DOHH2 (cell line): ENCODE results near the gene TTC28.

Experiments used
- H3F3A ChIP-seq: fragments of 200-600 bp; sonication (generic), shearing (Covaris generic); 2 replicates; pipeline ENCODE4 v1.6.0; 2016; ENCODE audit warnings: antibody characterized with exemption, mild to moderate bottlenecking; ENCODE audit not compliant: control insufficient read depth, insufficient read depth
- H3K27ac ChIP-seq: fragments of 200-600 bp; sonication (generic); 2 replicates; pipeline ENCODE4 v1.5.1; 2014; ENCODE audit warnings: low read depth, mild to moderate bottlenecking, low read length, moderate library complexity
- H3K27me3 ChIP-seq: fragments of 200-600 bp; sonication (generic); 2 replicates; pipeline ENCODE4 v1.6.1; 2014; ENCODE audit warnings: mild to moderate bottlenecking, low read length, mixed read lengths; ENCODE audit not compliant: control insufficient read depth
- H3K36me3 ChIP-seq: fragments of 200-600 bp; sonication (generic); 2 replicates; pipeline ENCODE4 v1.6.1; 2014; ENCODE audit warnings: mild to moderate bottlenecking, low read length, moderate library complexity, mixed read lengths; ENCODE audit not compliant: control insufficient read depth
- H3K4me1 ChIP-seq: fragments of 200-600 bp; sonication (generic); 2 replicates; pipeline ENCODE4 v1.6.1; 2014; ENCODE audit warnings: mild to moderate bottlenecking, low read length, mixed read lengths; ENCODE audit not compliant: control insufficient read depth
- H3K4me2 ChIP-seq: fragments of 200-600 bp; sonication (generic); 2 replicates; pipeline ENCODE4 v1.6.0; 2014; ENCODE audit warnings: mild to moderate bottlenecking, low read length, moderate library complexity
- H3K4me3 ChIP-seq: fragments of 200-600 bp; sonication (generic); 2 replicates; pipeline ENCODE4 v1.5.1; 2014; ENCODE audit warnings: mild to moderate bottlenecking, low read length, mixed read lengths
- H3K79me2 ChIP-seq: fragments of 200-600 bp; sonication (generic); 2 replicates; pipeline ENCODE4 v1.6.1; 2014; ENCODE audit warnings: mild to moderate bottlenecking, low read length, mixed read lengths; ENCODE audit not compliant: control insufficient read depth
- H3K9me2 ChIP-seq: fragments of 200-600 bp; sonication (generic); replicated peaks from 2 replicates; pipeline ENCODE4 v1.6.1; 2014; ENCODE audit warnings: mild to moderate bottlenecking, low read length, mixed read lengths; ENCODE audit not compliant: control insufficient read depth
- H3K9me3 ChIP-seq: fragments of 200-600 bp; sonication (generic); 2 replicates; pipeline ENCODE4 v1.6.1; 2014; ENCODE audit warnings: antibody characterized with exemption, low read length, mixed read lengths; ENCODE audit not compliant: control insufficient read depth, insufficient read depth
- H4K20me1 ChIP-seq: fragments of 200-600 bp; sonication (generic); 2 replicates; pipeline ENCODE4 v1.6.0; 2014; ENCODE audit warnings: low read depth, mild to moderate bottlenecking, antibody characterized with exemption, low read length, moderate library complexity; ENCODE audit not compliant: control insufficient read depth, insufficient read depth
- EZH2phosphoT487 ChIP-seq: fragments of 200-600 bp; sonication (generic); IDR thresholded peaks from 2 replicates; pipeline ENCODE4 v1.6.1; 2017; ENCODE audit warnings: borderline replicate concordance, mild to moderate bottlenecking, antibody characterized with exemption, low read length, moderate library complexity, mixed read lengths
- TF ChIP-seq, protein P1 (sequence below): fragments of 200-600 bp; sonication (generic); IDR thresholded peaks from one replicate; pipeline ENCODE4 v1.5.1; 2014; ENCODE audit warnings: antibody characterized with exemption, mild to moderate bottlenecking, low read depth, low read length; ENCODE audit not compliant: poor library complexity, severe bottlenecking

The TTC28 gene

DNA sequence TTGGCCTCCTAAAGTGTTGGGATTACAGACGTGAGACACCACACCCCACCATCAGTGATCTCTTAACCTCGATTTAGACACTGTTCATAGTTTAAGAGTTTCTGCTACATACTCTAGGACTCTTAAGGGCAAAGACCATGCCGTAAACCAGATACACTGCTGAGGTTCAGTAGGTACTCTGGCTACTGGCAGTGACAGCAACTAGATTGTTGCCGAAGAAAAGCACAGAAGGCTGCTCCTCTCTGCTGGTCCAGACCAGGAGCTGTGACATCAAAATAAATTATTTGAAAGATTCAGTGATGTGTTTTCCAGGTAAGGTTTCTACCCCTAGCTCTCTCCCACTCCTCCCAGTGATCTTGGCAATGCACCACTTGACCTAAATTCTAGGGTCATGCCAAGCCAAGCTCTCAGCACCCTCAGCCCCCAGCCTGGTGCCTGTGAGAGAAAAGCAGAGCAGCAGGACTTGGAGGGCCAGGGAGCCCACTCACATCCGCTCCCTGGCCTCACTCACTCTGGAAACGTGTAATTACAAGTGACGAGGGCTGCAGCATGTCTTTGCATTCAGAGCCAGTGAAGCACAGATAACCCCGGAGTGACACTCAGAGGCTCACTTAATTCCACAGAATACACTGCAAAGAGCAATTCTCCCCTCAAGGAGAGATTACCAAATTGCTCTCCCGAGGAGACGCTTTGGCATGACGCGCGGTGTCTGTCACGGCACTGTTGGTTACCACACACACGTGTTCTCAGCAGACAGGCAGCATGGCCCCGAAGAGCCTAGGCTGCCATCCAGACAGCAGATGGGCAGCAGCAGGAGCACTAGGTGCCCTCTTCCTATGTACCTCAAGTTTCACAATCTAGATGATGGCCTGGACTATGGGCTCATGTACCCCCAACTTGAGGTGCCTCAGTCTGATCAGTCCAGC is 663.7 kb downstream of the TTC28 start:
- no peaks in the 10 kb centered on the region for H4K20me1 ChIP-seq
- no peaks in the 10 kb centered on the region for H3K27me3 ChIP-seq
- H3F3A ChIP-seq, result no peaks in the 10 kb centered on the region
- H3K9me3 ChIP-seq, result no peaks in the 10 kb centered on the region
- no peaks in the 10 kb centered on the region for H3K9me2 ChIP-seq
- no peak for TF ChIP-seq EZH2phosphoT487
- TF ChIP-seq, protein P1, sequence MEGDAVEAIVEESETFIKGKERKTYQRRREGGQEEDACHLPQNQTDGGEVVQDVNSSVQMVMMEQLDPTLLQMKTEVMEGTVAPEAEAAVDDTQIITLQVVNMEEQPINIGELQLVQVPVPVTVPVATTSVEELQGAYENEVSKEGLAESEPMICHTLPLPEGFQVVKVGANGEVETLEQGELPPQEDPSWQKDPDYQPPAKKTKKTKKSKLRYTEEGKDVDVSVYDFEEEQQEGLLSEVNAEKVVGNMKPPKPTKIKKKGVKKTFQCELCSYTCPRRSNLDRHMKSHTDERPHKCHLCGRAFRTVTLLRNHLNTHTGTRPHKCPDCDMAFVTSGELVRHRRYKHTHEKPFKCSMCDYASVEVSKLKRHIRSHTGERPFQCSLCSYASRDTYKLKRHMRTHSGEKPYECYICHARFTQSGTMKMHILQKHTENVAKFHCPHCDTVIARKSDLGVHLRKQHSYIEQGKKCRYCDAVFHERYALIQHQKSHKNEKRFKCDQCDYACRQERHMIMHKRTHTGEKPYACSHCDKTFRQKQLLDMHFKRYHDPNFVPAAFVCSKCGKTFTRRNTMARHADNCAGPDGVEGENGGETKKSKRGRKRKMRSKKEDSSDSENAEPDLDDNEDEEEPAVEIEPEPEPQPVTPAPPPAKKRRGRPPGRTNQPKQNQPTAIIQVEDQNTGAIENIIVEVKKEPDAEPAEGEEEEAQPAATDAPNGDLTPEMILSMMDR, result no peak
- no peaks in the 10 kb centered on the region for H3K36me3 ChIP-seq
- no peak overlapping the region for H3K27ac ChIP-seq
- no peak overlapping the region for H3K4me3 ChIP-seq
- H3K79me2 ChIP-seq, result no peaks in the 10 kb centered on the region
- H3K4me1 ChIP-seq, result no peaks in the 10 kb centered on the region
- no peak overlapping the region for H3K4me2 ChIP-seq

DNA sequence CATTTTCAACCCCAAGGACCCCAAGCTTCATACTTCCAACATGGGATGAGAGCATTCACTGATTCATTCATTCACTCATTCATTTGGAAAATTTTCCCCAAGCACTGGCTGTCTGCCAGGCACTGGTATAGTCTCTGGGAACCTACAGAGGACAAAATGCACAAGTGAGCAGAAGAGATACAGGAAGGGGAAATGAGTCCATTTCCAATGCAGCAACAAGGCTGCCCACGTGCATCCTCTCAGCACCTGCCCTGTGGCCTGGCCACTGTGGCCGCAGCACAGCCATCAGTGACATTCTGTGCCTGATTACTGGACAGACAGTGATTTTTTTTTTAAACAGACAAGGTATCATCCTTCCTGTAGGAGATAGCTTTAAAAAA is 664.6 kb downstream of the TTC28 start:
- no peaks in the 10 kb centered on the region for H3K36me3 ChIP-seq
- H3K79me2 ChIP-seq, result no peaks in the 10 kb centered on the region
- no peaks in the 10 kb centered on the region for H3F3A ChIP-seq
- H3K4me3 ChIP-seq, result no peak overlapping the region
- H3K27ac ChIP-seq, result no peak overlapping the region
- H3K9me3 ChIP-seq, result no peaks in the 10 kb centered on the region
- TF ChIP-seq, protein P1, result no peak
- TF ChIP-seq EZH2phosphoT487, result no peak
- H3K4me2 ChIP-seq, result no peak overlapping the region
- no peaks in the 10 kb centered on the region for H3K27me3 ChIP-seq
- no peaks in the 10 kb centered on the region for H3K9me2 ChIP-seq
- H4K20me1 ChIP-seq, result no peaks in the 10 kb centered on the region
- no peaks in the 10 kb centered on the region for H3K4me1 ChIP-seq

DNA sequence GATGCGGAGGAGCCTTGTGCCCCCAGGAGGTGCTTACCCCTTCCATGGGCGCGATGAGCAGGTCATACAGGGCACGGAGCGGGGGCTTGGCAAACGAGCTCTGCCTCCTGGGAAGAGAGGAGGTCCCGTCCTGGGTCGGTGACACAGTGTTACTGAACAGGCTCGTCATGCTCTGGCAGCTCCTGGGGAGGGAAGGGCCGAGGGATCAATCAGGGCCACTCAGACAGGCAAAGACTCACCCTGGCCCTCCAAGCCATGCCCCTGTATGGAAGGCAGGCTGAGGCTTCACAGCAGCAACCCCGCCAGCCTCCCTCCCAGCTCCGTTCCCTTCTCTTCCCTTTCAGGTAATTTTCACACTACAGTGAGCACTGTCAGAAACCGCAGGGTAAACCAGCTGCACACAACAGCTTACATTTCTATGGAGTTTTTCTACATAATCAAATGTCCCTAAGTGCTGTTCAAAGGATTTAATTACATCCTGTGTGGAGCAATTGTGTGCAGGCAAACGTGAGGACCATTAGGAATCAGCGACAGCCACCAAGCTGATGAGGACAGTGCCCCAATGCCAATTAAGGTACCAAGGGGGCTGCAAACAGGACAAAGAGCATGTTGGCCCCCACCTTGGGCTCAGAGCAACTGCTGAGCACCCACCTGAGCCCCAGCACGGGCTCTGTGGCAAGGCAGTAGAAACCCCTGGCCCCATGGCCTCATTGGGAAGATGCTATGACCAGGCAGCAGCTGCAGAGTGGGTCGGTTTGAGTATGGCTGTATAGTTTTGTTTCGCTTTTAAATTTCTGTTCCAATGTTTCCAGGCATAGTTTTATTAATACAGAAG is 665.2 kb downstream of the TTC28 start:
- Histone ChIP-seq H3K27me3 (no peaks in the 10 kb centered on the region), H3F3A (no peaks in the 10 kb centered on the region), H3K36me3 (no peaks in the 10 kb centered on the region), H3K4me1 (no peaks in the 10 kb centered on the region), H3K9me2 (no peaks in the 10 kb centered on the region), H3K4me3 (no peak overlapping the region), H3K79me2 (no peaks in the 10 kb centered on the region), H3K9me3 (no peaks in the 10 kb centered on the region), H3K27ac (no peak overlapping the region), H3K4me2 (no peak overlapping the region), H4K20me1 (no peaks in the 10 kb centered on the region)
- no peak for TF ChIP-seq EZH2phosphoT487
- TF ChIP-seq, protein P1, result no peak
